KBM-7 (cell line): ENCODE measurements around the gene PTPRE.

Source experiments
- DNase-seq: peaks from one replicate; pipeline ENCODE4 v3.0.0-alpha.2; 2015
- in situ Hi-C: fragments of 300-500 bp; cut with MboI; formaldehyde crosslinking; loops from 2 replicates; pipeline ENCODE4 v1.14.3; 2020; ENCODE audit warnings: low sequenced_read_pairs, low pct_unique_long_range_greater_than_20kb, mixed read lengths

PTPRE gene

GRCh38 chr10:127939786-127940330, 33.0 kb downstream of the PTPRE start:
- in situ Hi-C loops, result no loop called here
- no peak for DNase-seq

- in situ Hi-C loops, result no loop called here
- no peak for DNase-seq
These were observed 34.1 kb downstream of the PTPRE start for GRCh38 chr10:127940866-127941640.

GRCh38 chr10:127942811-127943210, 35.9 kb downstream of the PTPRE start:
- DNase-seq, result no peak
- in situ Hi-C loops, result no loop called here

GRCh38 chr10:127943336-127943910, 36.5 kb downstream of the PTPRE start:
- in situ Hi-C loops, result no loop called here
- DNase-seq, result no peak

- no peak for DNase-seq
- in situ Hi-C loops, result no loop called here
These were observed 37.4 kb downstream of the PTPRE start for GRCh38 chr10:127944256-127944655.

- DNase-seq, result no peak
- in situ Hi-C loops, result no loop called here
These were observed 38.4 kb downstream of the PTPRE start for GRCh38 chr10:127945341-127945758.

GRCh38 chr10:127945948-127946711, 39.2 kb downstream of the PTPRE start:
- DNase-seq, result no peak
- in situ Hi-C loops, result no loop called here

- in situ Hi-C loops, result no loop called here
- DNase-seq, result no peak
These were observed 40.3 kb downstream of the PTPRE start for GRCh38 chr10:127947211-127947610.

- in situ Hi-C loops, result no loop called here
These were observed 41.9 kb downstream of the PTPRE start for GRCh38 chr10:127948791-127949190.

GRCh38 chr10:127949831-127950230, 42.9 kb downstream of the PTPRE start:
- in situ Hi-C loops, result no loop called here
- DNase-seq, result no peak

More at GRCh38 chr10:127948791-127949190, 41.9 kb downstream of the PTPRE start:
- DNase-seq, result no peak

- in situ Hi-C loops, result no loop called here
- no peak for DNase-seq
These were observed 45.1 kb downstream of the PTPRE start for GRCh38 chr10:127951861-127952574.

GRCh38 chr10:127952575-127952869, 45.6 kb downstream of the PTPRE start:
- no peak for DNase-seq
- in situ Hi-C loops, result no loop called here

- in situ Hi-C loops, result no loop called here
- no peak for DNase-seq
These were observed 46.0 kb downstream of the PTPRE start for GRCh38 chr10:127952918-127953317.

GRCh38 chr10:127953876-127954275, 47.0 kb downstream of the PTPRE start:
- no peak for DNase-seq
- in situ Hi-C loops, result no loop called here

- DNase-seq, result no peak
- in situ Hi-C loops, result no loop called here
These were observed 52.5 kb downstream of the PTPRE start for GRCh38 chr10:127959428-127959827.

GRCh38 chr10:127961071-127961470, 54.2 kb downstream of the PTPRE start:
- no peak for DNase-seq
- in situ Hi-C loops, result no loop called here

GRCh38 chr10:127962205-127962604, 55.3 kb downstream of the PTPRE start:
- in situ Hi-C loops, result no loop called here
- no peak for DNase-seq

- DNase-seq, result no peak
- in situ Hi-C loops, result no loop called here
These were observed 56.2 kb downstream of the PTPRE start for GRCh38 chr10:127963136-127963535.

- in situ Hi-C loops, result no loop called here
- no peak for DNase-seq
These were observed 57.7 kb downstream of the PTPRE start for GRCh38 chr10:127964621-127965020.
